Neural crest cell (in vitro differentiated cells): ENCODE measurements around the gene GPR27. TPM values are rescaled to one million over a fixed set of nuclear protein-coding genes. Genes with fewer than 3 reads are reported as not detected.

ENCODE experiments used
- DNase-seq: peaks from one replicate; pipeline ENCODE4 v3.0.0; 2021; ENCODE audit warnings: low read depth, mixed read lengths, low spot score
- H3K27ac Mint-ChIP-seq: one replicate; pipeline ENCODE4 v1.8.0; 2021; ENCODE audit warnings: mild to moderate bottlenecking, mixed read lengths; ENCODE audit not compliant: unreplicated experiment
- H3K27me3 Mint-ChIP-seq: 2 replicates; pipeline ENCODE4 v1.8.0; 2021; ENCODE audit warnings: low read depth, mild to moderate bottlenecking, mixed read lengths
- H3K36me3 Mint-ChIP-seq: 2 replicates; pipeline ENCODE4 v1.8.0; 2021; ENCODE audit warnings: low read depth, mild to moderate bottlenecking, mixed read lengths
- H3K4me1 Mint-ChIP-seq: 2 replicates; pipeline ENCODE4 v1.8.0; 2021; ENCODE audit warnings: mixed read lengths
- H3K4me3 Mint-ChIP-seq: one replicate; pipeline ENCODE4 v1.8.0; 2021; ENCODE audit warnings: mild to moderate bottlenecking, mixed read lengths
- H3K9me3 Mint-ChIP-seq: 2 replicates; pipeline ENCODE4 v1.8.0; 2021; ENCODE audit warnings: mixed read lengths
- CTCF ChIP-seq: fragments of 200-600 bp; sonication (generic); conservative IDR thresholded peaks from 2 replicates; pipeline ENCODE4 v1.5.0; 2021; ENCODE audit warnings: antibody characterized with exemption, mild to moderate bottlenecking
- long read RNA-seq: library from polyadenylated mRNA; unstranded; transcript quantifications from one replicate; pipeline ENCODE4 v2.0.0, GENCODE V29; 2020
- total RNA-seq: library from RNA; stranded (reverse); gene quantifications from 2 replicates; pipeline ENCODE4 v1.2.1, GENCODE V29; 2021

The GPR27 gene, protein sequence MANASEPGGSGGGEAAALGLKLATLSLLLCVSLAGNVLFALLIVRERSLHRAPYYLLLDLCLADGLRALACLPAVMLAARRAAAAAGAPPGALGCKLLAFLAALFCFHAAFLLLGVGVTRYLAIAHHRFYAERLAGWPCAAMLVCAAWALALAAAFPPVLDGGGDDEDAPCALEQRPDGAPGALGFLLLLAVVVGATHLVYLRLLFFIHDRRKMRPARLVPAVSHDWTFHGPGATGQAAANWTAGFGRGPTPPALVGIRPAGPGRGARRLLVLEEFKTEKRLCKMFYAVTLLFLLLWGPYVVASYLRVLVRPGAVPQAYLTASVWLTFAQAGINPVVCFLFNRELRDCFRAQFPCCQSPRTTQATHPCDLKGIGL
- 9.4 and 10.4 TPM in 2 replicates for total RNA-seq
- long read RNA-seq, partial matches to known transcripts, result 0 of 4 reads
- long read RNA-seq, other reads (novel, unspliced or antisense), result 0 of 4 reads

DNA sequence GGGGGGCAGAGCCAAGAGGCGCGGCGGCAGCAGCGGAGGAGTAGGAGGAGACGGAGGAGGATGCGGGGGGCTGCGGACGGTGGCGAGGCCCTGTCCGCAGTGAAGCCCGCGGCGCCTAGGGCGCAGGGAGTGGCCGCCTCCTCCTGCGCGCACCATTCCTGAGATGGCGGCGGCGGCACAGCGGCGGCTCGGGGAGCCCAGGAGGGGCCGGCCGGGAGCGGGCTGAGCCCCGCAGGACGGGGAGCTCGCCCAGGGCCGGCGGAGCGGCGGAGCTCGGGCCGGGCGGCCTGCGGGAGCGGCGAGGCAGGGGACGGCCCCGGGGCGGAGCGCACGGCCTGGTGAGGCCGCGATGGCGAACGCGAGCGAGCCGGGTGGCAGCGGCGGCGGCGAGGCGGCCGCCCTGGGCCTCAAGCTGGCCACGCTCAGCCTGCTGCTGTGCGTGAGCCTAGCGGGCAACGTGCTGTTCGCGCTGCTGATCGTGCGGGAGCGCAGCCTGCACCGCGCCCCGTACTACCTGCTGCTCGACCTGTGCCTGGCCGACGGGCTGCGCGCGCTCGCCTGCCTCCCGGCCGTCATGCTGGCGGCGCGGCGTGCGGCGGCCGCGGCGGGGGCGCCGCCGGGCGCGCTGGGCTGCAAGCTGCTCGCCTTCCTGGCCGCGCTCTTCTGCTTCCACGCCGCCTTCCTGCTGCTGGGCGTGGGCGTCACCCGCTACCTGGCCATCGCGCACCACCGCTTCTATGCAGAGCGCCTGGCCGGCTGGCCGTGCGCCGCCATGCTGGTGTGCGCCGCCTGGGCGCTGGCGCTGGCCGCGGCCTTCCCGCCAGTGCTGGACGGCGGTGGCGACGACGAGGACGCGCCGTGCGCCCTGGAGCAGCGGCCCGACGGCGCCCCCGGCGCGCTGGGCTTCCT is at the start of gene GPR27:
Gene GPR27 (plus strand): TSS at position 155 of the 909 bp plus-strand sequence. CDS start 195 bp downstream, at position 350.
- Mint-ChIP-seq H3K27ac (no peak within 1 kb of the TSS), H3K4me1 (peaks cover 14% of the 10 kb centered on the region), H3K27me3 (peaks cover 65% of the 10 kb centered on the region), H3K4me3 (peak within 1 kb of the TSS; percentile 79), H3K36me3 (peaks cover 4% of the 10 kb centered on the region), H3K9me3 (no peaks in the 10 kb centered on the region)
- DNase-seq, result peak; percentile 25
- no peak for TF ChIP-seq CTCF

GRCh38 chr3:71704915-71705314 is 48.7 kb upstream of the GPR27 start:
- Mint-ChIP-seq H3K27ac (no peak overlapping the region), H3K4me1 (peaks cover 4% of the 10 kb centered on the region), H3K27me3 (no peaks in the 10 kb centered on the region), H3K9me3 (no peaks in the 10 kb centered on the region), H3K4me3 (no peak overlapping the region), H3K36me3 (no peaks in the 10 kb centered on the region)
- DNase-seq, result no peak
- no peak for TF ChIP-seq CTCF

DNA sequence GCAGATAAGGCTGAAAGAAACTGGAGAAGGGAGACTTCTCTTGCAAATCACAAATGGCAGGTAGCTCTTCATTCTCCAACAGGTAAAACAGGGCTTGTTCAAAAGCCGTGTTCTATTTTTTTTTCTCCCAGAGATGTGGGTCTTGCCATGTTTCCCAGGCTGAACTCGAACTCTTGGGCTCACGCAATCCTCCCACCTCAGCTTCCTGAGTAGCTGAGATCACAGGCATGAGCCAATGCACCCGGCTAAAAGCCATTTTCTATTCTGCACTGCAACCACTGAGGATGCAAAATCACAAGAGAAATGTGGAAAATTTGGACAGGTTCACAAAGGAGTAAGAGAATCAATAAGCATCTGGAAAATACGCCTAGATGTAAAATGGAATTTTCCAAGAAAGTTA is 48.0 kb upstream of the GPR27 start:
- Mint-ChIP-seq H3K27me3 (no peaks in the 10 kb centered on the region), H3K27ac (no peak overlapping the region), H3K4me3 (no peak overlapping the region), H3K9me3 (no peaks in the 10 kb centered on the region), H3K36me3 (no peaks in the 10 kb centered on the region), H3K4me1 (peaks cover 4% of the 10 kb centered on the region)
- TF ChIP-seq CTCF, result no peak
- no peak for DNase-seq

- Mint-ChIP-seq H3K36me3 (no peaks in the 10 kb centered on the region), H3K9me3 (no peaks in the 10 kb centered on the region), H3K27ac (no peak overlapping the region), H3K4me3 (no peak overlapping the region), H3K27me3 (no peaks in the 10 kb centered on the region), H3K4me1 (peaks cover 4% of the 10 kb centered on the region)
- no peak for TF ChIP-seq CTCF
- DNase-seq, result no peak
These were observed 46.1 kb upstream of the GPR27 start for GRCh38 chr3:71707595-71707994.

- H3K4me3 Mint-ChIP-seq, result no peak overlapping the region
- TF ChIP-seq CTCF, result no peak
- no peaks in the 10 kb centered on the region for H3K36me3 Mint-ChIP-seq
- H3K27me3 Mint-ChIP-seq, result no peaks in the 10 kb centered on the region
- no peak overlapping the region for H3K27ac Mint-ChIP-seq
- DNase-seq, result no peak
- peaks cover 4% of the 10 kb centered on the region for H3K4me1 Mint-ChIP-seq
- no peaks in the 10 kb centered on the region for H3K9me3 Mint-ChIP-seq
These were observed 45.1 kb upstream of the GPR27 start for GRCh38 chr3:71708476-71709105.
